ENCODE data around the gene ANGPTL2.

ANGPTL2 gene

DNA sequence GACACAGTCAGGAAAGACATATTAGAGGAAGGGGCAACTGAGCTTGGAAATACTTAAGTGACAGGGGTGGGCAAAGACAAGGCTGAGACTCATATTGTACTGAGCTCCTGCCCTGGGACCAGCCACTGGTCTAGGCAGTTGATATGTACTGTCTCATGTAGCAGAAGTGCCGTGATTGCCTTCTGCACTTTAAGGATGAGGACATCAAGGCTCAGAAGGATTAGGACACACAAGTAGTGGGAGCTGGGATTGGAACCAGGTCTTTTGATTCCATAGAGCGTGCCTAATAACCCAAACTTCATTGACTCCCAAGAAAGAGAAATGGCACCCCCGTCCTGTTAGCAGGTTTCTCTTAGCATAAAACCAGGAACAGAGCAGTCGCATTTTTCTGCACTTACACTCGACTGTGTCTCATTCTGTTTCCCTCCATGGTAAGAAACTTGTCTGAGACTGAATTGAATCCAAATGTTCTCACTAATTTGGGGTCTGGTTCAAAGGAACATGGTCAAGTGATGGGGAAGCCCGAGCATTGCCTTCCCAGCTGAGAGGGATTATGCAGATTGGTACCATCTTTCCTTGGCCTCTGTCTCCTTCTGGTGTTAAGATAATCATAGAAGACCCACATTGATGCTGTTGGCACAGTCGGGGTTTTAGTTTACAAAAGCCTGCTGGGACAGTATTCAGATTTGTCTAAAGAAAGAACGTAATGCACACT lies 70.4 kb downstream of the ANGPTL2 start:
- no peak overlapping the region for H3K4me3 ChIP-seq (ENCODE audit: low read depth, low read length)
- no peak for DNase-seq (ENCODE audit: low read depth)
- no peak for TF ChIP-seq MYC (IDR thresholded peaks at IDR 0.05; ENCODE audit: low read depth, low read length)
- TF ChIP-seq POLR2A (IDR thresholded peaks at IDR 0.05; ENCODE audit: extremely low read depth, insufficient read length), result no peak
- TF ChIP-seq, protein P1, sequence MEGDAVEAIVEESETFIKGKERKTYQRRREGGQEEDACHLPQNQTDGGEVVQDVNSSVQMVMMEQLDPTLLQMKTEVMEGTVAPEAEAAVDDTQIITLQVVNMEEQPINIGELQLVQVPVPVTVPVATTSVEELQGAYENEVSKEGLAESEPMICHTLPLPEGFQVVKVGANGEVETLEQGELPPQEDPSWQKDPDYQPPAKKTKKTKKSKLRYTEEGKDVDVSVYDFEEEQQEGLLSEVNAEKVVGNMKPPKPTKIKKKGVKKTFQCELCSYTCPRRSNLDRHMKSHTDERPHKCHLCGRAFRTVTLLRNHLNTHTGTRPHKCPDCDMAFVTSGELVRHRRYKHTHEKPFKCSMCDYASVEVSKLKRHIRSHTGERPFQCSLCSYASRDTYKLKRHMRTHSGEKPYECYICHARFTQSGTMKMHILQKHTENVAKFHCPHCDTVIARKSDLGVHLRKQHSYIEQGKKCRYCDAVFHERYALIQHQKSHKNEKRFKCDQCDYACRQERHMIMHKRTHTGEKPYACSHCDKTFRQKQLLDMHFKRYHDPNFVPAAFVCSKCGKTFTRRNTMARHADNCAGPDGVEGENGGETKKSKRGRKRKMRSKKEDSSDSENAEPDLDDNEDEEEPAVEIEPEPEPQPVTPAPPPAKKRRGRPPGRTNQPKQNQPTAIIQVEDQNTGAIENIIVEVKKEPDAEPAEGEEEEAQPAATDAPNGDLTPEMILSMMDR (IDR thresholded peaks at IDR 0.05; ENCODE audit: low read depth, low read length), result no peak
- TF ChIP-seq, protein P2, sequence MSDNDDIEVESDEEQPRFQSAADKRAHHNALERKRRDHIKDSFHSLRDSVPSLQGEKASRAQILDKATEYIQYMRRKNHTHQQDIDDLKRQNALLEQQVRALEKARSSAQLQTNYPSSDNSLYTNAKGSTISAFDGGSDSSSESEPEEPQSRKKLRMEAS (IDR thresholded peaks at IDR 0.05; ENCODE audit: low read depth, low read length), result no peak

DNA sequence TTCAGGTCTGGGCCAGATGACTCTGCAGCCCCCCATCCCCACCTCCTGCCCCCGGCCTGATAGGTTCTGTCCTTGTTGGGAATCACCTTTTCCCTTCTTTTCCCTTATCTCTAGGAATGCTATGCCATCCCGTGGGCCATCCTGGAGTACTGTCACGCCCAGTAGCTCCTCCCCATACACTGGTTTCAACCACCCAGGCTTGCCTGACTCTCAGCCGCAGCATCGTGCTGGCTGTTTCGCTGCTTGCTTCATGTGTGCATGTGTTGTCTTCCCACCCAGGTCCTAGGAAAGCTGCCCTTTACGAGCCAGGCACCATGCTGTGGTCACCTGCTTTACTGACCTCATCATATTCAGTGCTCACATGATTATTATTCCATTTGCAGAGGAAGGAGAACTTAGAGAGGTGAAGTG lies 71.8 kb downstream of the ANGPTL2 start:
- DNase-seq (ENCODE audit: low read depth), result no peak
- no peak overlapping the region for H3K4me3 ChIP-seq (ENCODE audit: low read depth, low read length)
- TF ChIP-seq, protein P2 (IDR thresholded peaks at IDR 0.05; ENCODE audit: low read depth, low read length), result no peak
- TF ChIP-seq, protein P1 (IDR thresholded peaks at IDR 0.05; ENCODE audit: low read depth, low read length), result no peak
- TF ChIP-seq POLR2A (IDR thresholded peaks at IDR 0.05; ENCODE audit: extremely low read depth, insufficient read length) (no peak), MYC (IDR thresholded peaks at IDR 0.05; ENCODE audit: low read depth, low read length) (no peak)

GRCh38 chr9:127050152-127050551 lies 72.3 kb downstream of the ANGPTL2 start:
- H3K4me3 ChIP-seq (ENCODE audit: low read depth, low read length), result no peak overlapping the region
- TF ChIP-seq, protein P1 (IDR thresholded peaks at IDR 0.05; ENCODE audit: low read depth, low read length), result no peak
- TF ChIP-seq POLR2A (IDR thresholded peaks at IDR 0.05; ENCODE audit: extremely low read depth, insufficient read length) (no peak), MYC (IDR thresholded peaks at IDR 0.05; ENCODE audit: low read depth, low read length) (no peak)
- TF ChIP-seq, protein P2 (IDR thresholded peaks at IDR 0.05; ENCODE audit: low read depth, low read length), result no peak
- no peak for DNase-seq (ENCODE audit: low read depth)

DNA sequence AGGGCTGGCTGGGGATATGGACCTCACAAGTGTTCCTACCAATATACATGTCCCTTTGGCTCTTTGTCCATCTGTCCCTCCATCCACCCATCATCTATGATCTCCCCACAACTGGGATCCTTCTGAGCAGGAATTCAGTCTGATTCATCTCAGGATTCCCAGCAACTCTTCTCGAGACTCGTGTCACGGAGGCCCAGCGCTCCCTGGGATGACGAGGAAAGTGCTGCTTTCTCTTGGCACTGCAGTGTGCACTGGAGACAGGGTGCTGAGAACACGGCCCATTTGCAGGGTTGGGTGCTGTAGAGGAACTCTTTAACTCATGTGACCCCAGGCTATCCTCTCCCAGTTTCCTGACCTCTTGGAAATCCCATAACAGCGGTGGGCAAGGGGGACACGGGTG lies 72.9 kb downstream of the ANGPTL2 start:
- TF ChIP-seq, protein P1 (IDR thresholded peaks at IDR 0.05; ENCODE audit: low read depth, low read length), result no peak
- no peak for TF ChIP-seq MYC (IDR thresholded peaks at IDR 0.05; ENCODE audit: low read depth, low read length)
- no peak for DNase-seq (ENCODE audit: low read depth)
- no peak overlapping the region for H3K4me3 ChIP-seq (ENCODE audit: low read depth, low read length)

DNA sequence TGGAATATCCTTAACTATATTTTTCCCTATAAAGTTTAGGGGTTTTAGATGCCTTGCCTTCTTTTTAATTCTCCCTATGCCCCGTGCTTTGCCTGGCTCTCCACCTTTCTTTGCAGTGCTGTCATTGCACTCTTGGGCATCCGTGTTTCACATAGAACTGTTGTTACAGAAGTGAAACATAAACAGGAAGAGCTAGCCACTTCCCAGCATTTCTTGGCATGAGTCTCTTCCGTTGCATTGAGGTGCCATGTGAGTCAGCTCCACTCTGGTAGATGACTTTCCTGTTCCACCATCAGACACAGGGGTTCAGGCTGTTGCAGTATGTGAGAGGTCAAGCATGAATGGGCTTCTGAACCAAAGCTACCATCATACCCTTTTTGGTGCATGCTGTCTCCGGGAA lies 73.4 kb downstream of the ANGPTL2 start:
- peak; percentile 27 for DNase-seq (ENCODE audit: low read depth)

More for the DNA sequence above, 73.4 kb downstream of the ANGPTL2 start:
- TF ChIP-seq, protein P2 (IDR thresholded peaks at IDR 0.05; ENCODE audit: low read depth, low read length), result no peak
- no peak for TF ChIP-seq POLR2A (IDR thresholded peaks at IDR 0.05; ENCODE audit: extremely low read depth, insufficient read length)
- TF ChIP-seq MYC (IDR thresholded peaks at IDR 0.05; ENCODE audit: low read depth, low read length), result no peak
- TF ChIP-seq, protein P1 (IDR thresholded peaks at IDR 0.05; ENCODE audit: low read depth, low read length), result no peak
- no peak overlapping the region for H3K4me3 ChIP-seq (ENCODE audit: low read depth, low read length)

All from NB4 (cell line).